Measurements from ENCODE around the gene MYOT. TPM values are rescaled to one million over a fixed set of nuclear protein-coding genes. Genes with fewer than 3 reads are reported as not detected.
A peak's percentile ranks its signal among the peaks of the same experiment; 100 is the strongest.

The MYOT gene
- total and polyA plus RNA-seq, 2 donors (not counting 3 experiments of a cell fraction or from before 2014, with no cell fraction given): not detected

DNA sequence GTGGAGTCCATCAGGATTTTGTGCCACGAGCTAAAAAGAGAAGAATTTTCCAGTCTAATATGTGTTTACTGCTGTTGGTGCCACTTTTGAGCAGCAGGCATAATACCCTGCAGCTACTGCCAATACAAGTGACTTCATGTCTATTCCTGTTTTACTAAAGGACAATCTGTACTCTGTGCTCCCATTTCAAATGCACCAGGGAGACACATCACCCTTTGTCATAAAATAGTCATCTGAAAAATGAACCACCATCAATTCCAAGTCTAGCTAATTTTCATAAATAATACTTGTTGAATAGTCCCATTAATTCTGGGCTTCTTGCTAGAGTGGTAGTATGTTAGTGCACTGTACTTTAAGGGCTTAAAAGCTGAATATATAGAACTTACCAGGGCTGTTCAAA lies 12.7 kb downstream of the MYOT start:
- Histone ChIP-seq H3K9ac (replicated peaks; ENCODE audit: extremely low read depth, insufficient read depth, low read length) (no peak overlapping the region), H3K9me3 (replicated peaks; ENCODE audit: control insufficient read depth, insufficient read depth, low read length) (no peaks in the 10 kb centered on the region), H3K4me3 (replicated peaks in 1 of 3; ENCODE audit: insufficient read depth in 1 of 3, low read depth in 1 of 3, low read length in 3 of 3) (no peak overlapping the region), H3K27ac (ENCODE audit: insufficient read depth, low read depth, low read length) (no peak overlapping the region), H3K27me3 (ENCODE audit: control insufficient read depth in 2 of 2, insufficient read depth in 2 of 2, low read length in 2 of 2) (no peaks in the 10 kb centered on the region), H3K79me2 (ENCODE audit: control insufficient read depth, insufficient read depth, low read length) (no peaks in the 10 kb centered on the region), H3K9me1 (replicated peaks; ENCODE audit: control insufficient read depth, extremely low read depth, insufficient read depth, low read length) (no peaks in the 10 kb centered on the region), H2AFZ (ENCODE audit: low read depth, low read length) (no peak overlapping the region), H4K20me1 (replicated peaks; ENCODE audit: control insufficient read depth, extremely low read depth, insufficient read depth, low read length) (no peaks in the 10 kb centered on the region), H3K36me3 (ENCODE audit: control insufficient read depth in 2 of 2, extremely low read depth in 1 of 2, insufficient read depth in 2 of 2, low read length in 2 of 2) (no peaks in the 10 kb centered on the region), H3K4me1 (ENCODE audit: control insufficient read depth, extremely low read depth, insufficient read depth, low read length) (no peaks in the 10 kb centered on the region), H3K4me2 (ENCODE audit: insufficient read depth, low read length) (no peak overlapping the region)
- intact Hi-C loops (cut with micrococcal nuclease): no loop called here
- FAIRE-seq: peak; percentile 33
- no peak for DNase-seq (ENCODE audit: low read depth, low spot score)
- ChIA-PET POLR2A (no interaction called here), CTCF (interaction anchor here (1.2 to 2.6 kb wide), 3 partner anchors 8 to 101 kb away, joined by 3 to 10 read pairs (median 5); partner anchors contain the start of gene PKD2L2)
- BruUV-seq (replicated peaks): no TSS peak
- no peak for TF ChIP-seq JUN (IDR thresholded peaks at IDR 0.05; ENCODE audit: borderline replicate concordance, insufficient read depth, insufficient read length, low read depth)
- no peak for TF ChIP-seq GATA2 (IDR thresholded peaks at IDR 0.05; ENCODE audit: insufficient read depth, insufficient read length, low read depth, low read length)
- no peak for TF ChIP-seq POLR2AphosphoS5 (IDR thresholded peaks at IDR 0.05; ENCODE audit: insufficient read depth, low read depth, low read length)
- no peak for TF ChIP-seq EZH2 (IDR thresholded peaks at IDR 0.05; ENCODE audit: borderline replicate concordance, low read depth, low read length, severe bottlenecking)
- no peak for TF ChIP-seq FOS (IDR thresholded peaks at IDR 0.05; ENCODE audit: borderline replicate concordance, insufficient read depth, low read length)
- TF ChIP-seq POLR2A (IDR thresholded peaks at IDR 0.05; ENCODE audit: low read depth, low read length): no peak
- TF ChIP-seq, protein P1, sequence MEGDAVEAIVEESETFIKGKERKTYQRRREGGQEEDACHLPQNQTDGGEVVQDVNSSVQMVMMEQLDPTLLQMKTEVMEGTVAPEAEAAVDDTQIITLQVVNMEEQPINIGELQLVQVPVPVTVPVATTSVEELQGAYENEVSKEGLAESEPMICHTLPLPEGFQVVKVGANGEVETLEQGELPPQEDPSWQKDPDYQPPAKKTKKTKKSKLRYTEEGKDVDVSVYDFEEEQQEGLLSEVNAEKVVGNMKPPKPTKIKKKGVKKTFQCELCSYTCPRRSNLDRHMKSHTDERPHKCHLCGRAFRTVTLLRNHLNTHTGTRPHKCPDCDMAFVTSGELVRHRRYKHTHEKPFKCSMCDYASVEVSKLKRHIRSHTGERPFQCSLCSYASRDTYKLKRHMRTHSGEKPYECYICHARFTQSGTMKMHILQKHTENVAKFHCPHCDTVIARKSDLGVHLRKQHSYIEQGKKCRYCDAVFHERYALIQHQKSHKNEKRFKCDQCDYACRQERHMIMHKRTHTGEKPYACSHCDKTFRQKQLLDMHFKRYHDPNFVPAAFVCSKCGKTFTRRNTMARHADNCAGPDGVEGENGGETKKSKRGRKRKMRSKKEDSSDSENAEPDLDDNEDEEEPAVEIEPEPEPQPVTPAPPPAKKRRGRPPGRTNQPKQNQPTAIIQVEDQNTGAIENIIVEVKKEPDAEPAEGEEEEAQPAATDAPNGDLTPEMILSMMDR (IDR thresholded peaks at IDR 0.05; ENCODE audit: extremely low read depth in 1 of 2, insufficient read depth in 1 of 2, low read depth in 1 of 2, low read length in 2 of 2): no peak
- TF ChIP-seq, protein P2, sequence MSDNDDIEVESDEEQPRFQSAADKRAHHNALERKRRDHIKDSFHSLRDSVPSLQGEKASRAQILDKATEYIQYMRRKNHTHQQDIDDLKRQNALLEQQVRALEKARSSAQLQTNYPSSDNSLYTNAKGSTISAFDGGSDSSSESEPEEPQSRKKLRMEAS (IDR thresholded peaks at IDR 0.05; ENCODE audit: insufficient read depth, insufficient read length): no peak
- no peak for TF ChIP-seq MYC (IDR thresholded peaks at IDR 0.05; ENCODE audit: low read depth, low read length)
- dilution Hi-C loops (cut with MboI; ENCODE audit: extremely low pct_ligation_motif_present, low sequenced_read_pairs): no loop called here

Measured in endothelial cell of umbilical vein (primary cell).